Body of pancreas (tissue), 4 donors: ENCODE measurements around the gene SLC29A4. TPM values are rescaled to one million over a fixed set of nuclear protein-coding genes. Genes with fewer than 3 reads are reported as not detected.

Source experiments
- ATAC-seq: fragments of 150-250 bp; one replicate; pipeline ENCODE4 v1.9.1; 2016
- DNase-seq, 4 donors: peaks; one replicate each; pipeline ENCODE4 v3.0.0-alpha.2; 2019
- H3K27ac ChIP-seq, 4 donors: fragments of 200-600 bp; sonication (generic); 1 replicate in 3 of 4; 2 replicates in 1 of 4; pipeline versions ENCODE4 v1.5.1 to v1.6.1; 2016 to 2019; ENCODE audit warnings: mild to moderate bottlenecking in 1 of 4, mixed read lengths in 1 of 4, moderate library complexity in 1 of 4
- H3K27me3 ChIP-seq, 2 donors: fragments of 200-600 bp; sonication (generic); one replicate each; pipeline ENCODE4 v1.6.0; 2016; ENCODE audit warnings: mild to moderate bottlenecking in 1 of 2
- H3K36me3 ChIP-seq, 2 donors: fragments of 200-600 bp; sonication (generic); replicated peaks in 1 of 2; 2 replicates each; pipeline ENCODE4 v1.5.1; 2016; ENCODE audit warnings: low read depth in 2 of 2; ENCODE audit not compliant: insufficient read depth in 1 of 2
- H3K4me1 ChIP-seq: fragments of 200-600 bp; sonication (generic); one replicate; pipeline ENCODE4 v1.6.0; 2016
- H3K4me3 ChIP-seq, 2 donors: fragments of 200-600 bp; sonication (generic); 1 replicate in 1 of 2; 2 replicates in 1 of 2; pipeline ENCODE4 v1.5.1; 2016 to 2019
- H3K9me3 ChIP-seq, 3 donors: fragments of 200-600 bp; sonication (generic); 1 replicate in 2 of 3; 2 replicates in 1 of 3; pipeline ENCODE4 v1.5.1; 2016
- POLR2A ChIP-seq, 3 donors: fragments of 450-650 bp; IDR thresholded peaks; one replicate each; pipeline ENCODE4 v1.6.1; 2016; ENCODE audit warnings: antibody characterized with exemption in 3 of 3, mild to moderate bottlenecking in 2 of 3
- WGBS, 2 donors: methylation state at CpG; one replicate each; pipeline ENCODE4 v1.1.5; 2017; 5-methylcytosine and 5-hydroxymethylcytosine counted together
- intact Hi-C: fragments of 100-400 bp; cut with DNase I; formaldehyde crosslinking; loops from one replicate; pipeline ENCODE4 v1.15.1; 2023
- total RNA-seq, 2 donors: library from RNA; depleted of rRNA; stranded (reverse); fragments of >200 nt; gene quantifications; one replicate each; pipeline ENCODE4 v1.1.0, GENCODE V29; 2016
- TF ChIP-seq, protein P1 (sequence below), 7 experiments: fragments of 450-650 bp in 4 of 7; fragments of 200-600 bp in 3 of 7; sonication (generic) in 3 of 7; IDR thresholded peaks; one replicate each; pipeline ENCODE4 v1.5.1; 2016 to 2019; ENCODE audit warnings: antibody characterized with exemption in 7 of 7

Gene SLC29A4, protein sequence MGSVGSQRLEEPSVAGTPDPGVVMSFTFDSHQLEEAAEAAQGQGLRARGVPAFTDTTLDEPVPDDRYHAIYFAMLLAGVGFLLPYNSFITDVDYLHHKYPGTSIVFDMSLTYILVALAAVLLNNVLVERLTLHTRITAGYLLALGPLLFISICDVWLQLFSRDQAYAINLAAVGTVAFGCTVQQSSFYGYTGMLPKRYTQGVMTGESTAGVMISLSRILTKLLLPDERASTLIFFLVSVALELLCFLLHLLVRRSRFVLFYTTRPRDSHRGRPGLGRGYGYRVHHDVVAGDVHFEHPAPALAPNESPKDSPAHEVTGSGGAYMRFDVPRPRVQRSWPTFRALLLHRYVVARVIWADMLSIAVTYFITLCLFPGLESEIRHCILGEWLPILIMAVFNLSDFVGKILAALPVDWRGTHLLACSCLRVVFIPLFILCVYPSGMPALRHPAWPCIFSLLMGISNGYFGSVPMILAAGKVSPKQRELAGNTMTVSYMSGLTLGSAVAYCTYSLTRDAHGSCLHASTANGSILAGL
- total RNA-seq = 10 to 100 TPM; 13.2 to 24.4 TPM

DNA sequence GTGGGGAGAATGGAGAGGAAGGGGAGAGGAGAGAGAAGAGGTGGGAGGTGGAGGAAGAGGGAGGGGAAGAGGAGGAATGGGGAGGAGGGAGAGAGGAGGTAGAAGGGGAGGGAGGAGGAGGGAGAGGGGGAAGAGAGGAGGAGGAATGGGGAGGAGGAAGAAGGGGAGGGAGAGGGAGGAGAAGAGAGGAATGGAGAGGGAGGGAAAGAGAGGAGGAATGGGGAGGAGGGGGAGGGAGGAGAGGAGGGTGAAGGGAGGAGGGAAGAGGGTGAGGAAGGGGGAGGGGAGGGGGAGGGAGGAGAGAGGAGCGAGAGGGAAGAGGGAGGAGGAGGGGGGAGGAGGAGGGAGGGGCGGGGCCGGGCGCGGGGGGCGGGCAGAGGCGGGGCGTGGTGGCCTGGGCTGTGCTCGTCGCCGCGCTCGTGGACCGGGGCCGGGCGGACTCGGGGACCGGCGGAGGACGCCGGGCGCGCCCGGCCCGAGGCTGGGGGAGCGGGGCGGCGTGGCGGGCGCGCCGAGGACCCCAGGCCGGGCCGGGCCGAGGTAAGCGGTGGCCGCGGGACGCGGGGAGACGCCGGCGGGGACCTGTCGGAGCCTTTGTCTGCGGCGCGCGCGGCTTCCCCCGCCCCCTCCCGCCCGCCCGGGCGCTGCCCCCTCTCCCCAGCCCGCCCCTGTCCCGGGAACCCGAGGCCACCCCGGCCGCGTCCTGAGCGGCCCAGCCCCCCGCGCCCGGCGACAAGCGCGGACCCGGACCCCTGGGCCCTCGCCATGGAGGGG, at the start of gene SLC29A4:
SLC29A4 (plus strand) TSS at position 401 of the 774 bp plus-strand sequence. CDS start 4,874 bp downstream, outside the sequence.
- no peak for TF ChIP-seq POLR2A (IDR thresholded peaks at IDR 0.05)
- TF ChIP-seq, protein P1, sequence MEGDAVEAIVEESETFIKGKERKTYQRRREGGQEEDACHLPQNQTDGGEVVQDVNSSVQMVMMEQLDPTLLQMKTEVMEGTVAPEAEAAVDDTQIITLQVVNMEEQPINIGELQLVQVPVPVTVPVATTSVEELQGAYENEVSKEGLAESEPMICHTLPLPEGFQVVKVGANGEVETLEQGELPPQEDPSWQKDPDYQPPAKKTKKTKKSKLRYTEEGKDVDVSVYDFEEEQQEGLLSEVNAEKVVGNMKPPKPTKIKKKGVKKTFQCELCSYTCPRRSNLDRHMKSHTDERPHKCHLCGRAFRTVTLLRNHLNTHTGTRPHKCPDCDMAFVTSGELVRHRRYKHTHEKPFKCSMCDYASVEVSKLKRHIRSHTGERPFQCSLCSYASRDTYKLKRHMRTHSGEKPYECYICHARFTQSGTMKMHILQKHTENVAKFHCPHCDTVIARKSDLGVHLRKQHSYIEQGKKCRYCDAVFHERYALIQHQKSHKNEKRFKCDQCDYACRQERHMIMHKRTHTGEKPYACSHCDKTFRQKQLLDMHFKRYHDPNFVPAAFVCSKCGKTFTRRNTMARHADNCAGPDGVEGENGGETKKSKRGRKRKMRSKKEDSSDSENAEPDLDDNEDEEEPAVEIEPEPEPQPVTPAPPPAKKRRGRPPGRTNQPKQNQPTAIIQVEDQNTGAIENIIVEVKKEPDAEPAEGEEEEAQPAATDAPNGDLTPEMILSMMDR (IDR thresholded peaks at IDR 0.05) = no peak
- no peaks in the 10 kb centered on the region for H3K36me3 ChIP-seq
- peak within 1 kb of the TSS in 2 of 4 donors; percentile 47 to 54 for H3K27ac ChIP-seq
- ATAC-seq (peak; percentile 65), DNase-seq (peak; percentile 45 to 65 (median 55))
- peaks cover 15% of the 10 kb centered on the region for H3K4me1 ChIP-seq
- peaks cover 0 to 3% of the 10 kb centered on the region in 2 donors for H3K27me3 ChIP-seq
- 0 to 6% methylated on average over 11 to 25 of the region's 69 CpGs for WGBS, 2 donors
- intact Hi-C loops = no loop called here
- H3K9me3 ChIP-seq = no peaks in the 10 kb centered on the region
- peak within 1 kb of the TSS in 1 of 2 donors; percentile 22 for H3K4me3 ChIP-seq

DNA sequence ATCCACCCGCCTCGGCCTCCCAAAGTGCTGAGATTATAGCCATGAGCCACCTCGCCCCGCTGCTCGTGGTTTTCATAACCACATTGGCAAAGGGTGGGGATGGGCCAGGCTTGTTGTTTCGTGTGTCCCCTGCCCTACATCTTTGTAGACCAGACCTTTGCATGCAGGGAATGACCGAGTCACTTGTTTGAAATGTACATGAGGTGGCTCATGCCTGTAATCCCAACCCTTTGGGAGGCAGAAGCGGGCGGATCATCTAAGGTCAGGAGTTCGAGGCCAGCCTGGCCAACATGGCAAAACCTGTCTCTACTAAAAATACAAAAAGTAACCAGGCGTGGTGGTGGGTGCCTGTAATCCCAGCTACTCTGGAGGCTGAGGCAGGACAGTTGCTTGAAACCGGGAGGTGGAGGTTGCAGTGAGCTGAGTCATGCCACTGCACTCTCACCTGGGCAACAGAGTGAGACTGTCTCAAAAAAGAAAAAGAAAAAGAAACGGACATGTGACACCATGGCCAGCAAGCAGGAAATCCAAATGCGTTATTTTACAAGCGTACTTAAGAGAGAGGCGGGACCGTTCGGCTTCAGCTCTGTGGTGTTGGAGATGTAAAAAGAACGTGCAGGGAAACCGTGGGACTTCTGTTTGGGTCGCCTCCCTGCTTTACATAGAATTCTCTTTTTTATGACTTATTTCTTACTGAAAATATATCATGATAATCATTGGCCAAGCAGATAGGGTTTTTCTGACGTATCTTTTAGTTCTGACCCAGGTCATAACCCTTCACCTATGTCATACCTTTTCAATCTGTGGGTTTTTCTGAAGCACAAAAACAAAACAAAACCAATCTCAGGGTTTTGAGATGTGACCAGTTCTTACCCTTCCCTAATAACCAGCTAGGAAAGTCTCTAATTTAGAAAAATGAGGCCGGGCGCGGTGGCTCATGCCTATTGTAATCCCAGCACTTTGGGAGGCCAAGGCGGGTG, 47.6 kb upstream of the SLC29A4 start:
- ATAC-seq (no peak), DNase-seq (no peak)
- 69 to 72% methylated on average over 24 to 26 of the region's 26 CpGs for WGBS, 2 donors
- intact Hi-C loops = no loop called here
- Histone ChIP-seq H3K36me3 (peaks cover 10% of the 10 kb centered on the region in 2 donors), H3K4me3 (no peak overlapping the region), H3K27ac (no peak overlapping the region), H3K4me1 (peaks cover 3% of the 10 kb centered on the region), H3K9me3 (no peaks in the 10 kb centered on the region), H3K27me3 (no peaks in the 10 kb centered on the region)
- no peak for TF ChIP-seq POLR2A (IDR thresholded peaks at IDR 0.05)
- TF ChIP-seq, protein P1 (IDR thresholded peaks at IDR 0.05) = no peak

DNA sequence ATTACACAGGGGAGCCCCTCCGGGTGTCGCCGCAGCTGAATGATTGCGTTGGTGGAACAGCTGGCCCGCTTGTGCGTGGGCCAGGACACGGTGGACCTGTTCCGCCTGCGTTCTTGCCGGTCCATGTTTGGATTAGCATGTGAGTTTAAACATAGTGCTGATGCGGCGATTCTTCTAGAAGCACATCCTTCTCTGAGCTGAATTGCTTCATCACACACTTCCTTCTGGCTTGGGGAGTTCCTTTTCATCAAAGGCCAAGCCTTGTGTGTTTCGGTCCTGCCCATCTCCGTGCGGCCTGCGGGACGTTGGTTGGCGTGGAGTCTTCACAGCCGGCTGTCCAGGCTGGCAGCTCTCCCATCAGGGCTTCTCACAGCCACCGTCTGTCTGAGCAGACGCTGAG, 45.5 kb upstream of the SLC29A4 start:
- peaks cover 16% of the 10 kb centered on the region for H3K4me1 ChIP-seq
- H3K27ac ChIP-seq = peak overlapping the region in 1 of 4 donors; percentile 56
- intact Hi-C loops = no loop called here
- no peaks in the 10 kb centered on the region for H3K9me3 ChIP-seq
- peak in 1 of 3 donors; percentile 43 for TF ChIP-seq POLR2A (IDR thresholded peaks at IDR 0.05)
- TF ChIP-seq, protein P1 (IDR thresholded peaks at IDR 0.05) = no peak
- 55 to 62% methylated on average over 16 to 21 of the region's 21 CpGs for WGBS, 2 donors
- DNase-seq (peak in 3 of 4 donors; percentile 41 to 80 (median 45)), ATAC-seq (no peak)
- H3K4me3 ChIP-seq = no peak overlapping the region
- H3K36me3 ChIP-seq = no peaks in the 10 kb centered on the region
- H3K27me3 ChIP-seq = no peaks in the 10 kb centered on the region

DNA sequence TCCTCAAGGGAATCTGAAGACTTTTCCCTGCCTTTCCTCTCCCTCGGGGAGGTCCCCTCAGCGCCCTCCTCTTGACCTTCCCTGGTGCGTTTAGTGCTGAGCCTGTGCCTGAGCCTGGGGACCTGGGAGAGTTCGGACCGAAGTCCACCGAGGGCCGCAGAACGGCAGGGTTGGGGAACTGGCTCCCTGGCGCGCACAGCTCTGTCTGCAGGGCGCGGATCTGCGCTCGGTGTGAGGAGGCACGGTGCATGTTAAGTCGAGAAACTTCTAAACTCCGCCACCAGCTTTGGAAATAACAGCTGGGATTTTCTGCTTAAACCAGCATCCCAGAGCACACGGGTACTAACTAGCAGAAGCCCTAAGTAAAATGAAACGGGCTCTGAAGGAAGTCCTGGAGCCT, 44.2 kb upstream of the SLC29A4 start:
- no peaks in the 10 kb centered on the region for H3K27me3 ChIP-seq
- DNase-seq (no peak), ATAC-seq (no peak)
- TF ChIP-seq POLR2A (IDR thresholded peaks at IDR 0.05) = no peak
- TF ChIP-seq, protein P1 (IDR thresholded peaks at IDR 0.05) = no peak
- H3K36me3 ChIP-seq = no peaks in the 10 kb centered on the region
- H3K9me3 ChIP-seq = no peaks in the 10 kb centered on the region
- intact Hi-C loops = no loop called here
- no peak overlapping the region for H3K4me3 ChIP-seq
- H3K4me1 ChIP-seq = peaks cover 16% of the 10 kb centered on the region
- 66 to 89% methylated on average over 9 to 17 of the region's 19 CpGs for WGBS, 2 donors
- no peak overlapping the region for H3K27ac ChIP-seq
